Measurements from ENCODE around the gene ATP8A2.

The ATP8A2 gene

GRCh38 chr13:25478186-25478585, 106.4 kb downstream of the ATP8A2 start:
- Histone ChIP-seq H3K27me3 (ENCODE audit: insufficient read depth, insufficient read length) (no peaks in the 10 kb centered on the region), H3K36me3 (ENCODE audit: insufficient read depth, insufficient read length, low read length) (no peaks in the 10 kb centered on the region), H3K4me3 (ENCODE audit: insufficient read length, low read depth) (no peak overlapping the region), H3K9ac (ENCODE audit: insufficient read length, low read depth) (no peak overlapping the region), H3K4me1 (ENCODE audit: insufficient read depth, insufficient read length) (no peaks in the 10 kb centered on the region), H3K9me3 (ENCODE audit: insufficient read depth, low read length) (peaks cover 35% of the 10 kb centered on the region)
- TF ChIP-seq ZNF274 (IDR thresholded peaks at IDR 0.05; ENCODE audit: low read depth, low read length) (no peak), YY1 (IDR thresholded peaks at IDR 0.05; ENCODE audit: insufficient read depth, insufficient read length) (no peak), SUZ12 (IDR thresholded peaks at IDR 0.05; ENCODE audit: extremely low read depth, insufficient read depth, insufficient read length) (no peak)
- peak; percentile 50 for DNase-seq (ENCODE audit: low read depth, low spot score)

- Histone ChIP-seq H3K36me3 (ENCODE audit: insufficient read depth, insufficient read length, low read length) (no peaks in the 10 kb centered on the region), H3K4me1 (ENCODE audit: insufficient read depth, insufficient read length) (no peaks in the 10 kb centered on the region), H3K4me3 (ENCODE audit: insufficient read length, low read depth) (no peak overlapping the region), H3K9me3 (ENCODE audit: insufficient read depth, low read length) (no peaks in the 10 kb centered on the region), H3K9ac (ENCODE audit: insufficient read length, low read depth) (no peak overlapping the region), H3K27me3 (ENCODE audit: insufficient read depth, insufficient read length) (no peaks in the 10 kb centered on the region)
- TF ChIP-seq ZNF274 (IDR thresholded peaks at IDR 0.05; ENCODE audit: low read depth, low read length) (no peak), SUZ12 (IDR thresholded peaks at IDR 0.05; ENCODE audit: extremely low read depth, insufficient read depth, insufficient read length) (no peak), YY1 (IDR thresholded peaks at IDR 0.05; ENCODE audit: insufficient read depth, insufficient read length) (no peak)
- DNase-seq (ENCODE audit: low read depth, low spot score) = no peak
Measured at GRCh38 chr13:25489238-25489637, 117.5 kb downstream of the ATP8A2 start.

GRCh38 chr13:25490236-25490635, 118.5 kb downstream of the ATP8A2 start:
- Histone ChIP-seq H3K27me3 (ENCODE audit: insufficient read depth, insufficient read length) (no peaks in the 10 kb centered on the region), H3K36me3 (ENCODE audit: insufficient read depth, insufficient read length, low read length) (no peaks in the 10 kb centered on the region), H3K4me3 (ENCODE audit: insufficient read length, low read depth) (no peak overlapping the region), H3K9ac (ENCODE audit: insufficient read length, low read depth) (no peak overlapping the region), H3K9me3 (ENCODE audit: insufficient read depth, low read length) (no peaks in the 10 kb centered on the region), H3K4me1 (ENCODE audit: insufficient read depth, insufficient read length) (no peaks in the 10 kb centered on the region)
- DNase-seq (ENCODE audit: low read depth, low spot score) = no peak
- TF ChIP-seq YY1 (IDR thresholded peaks at IDR 0.05; ENCODE audit: insufficient read depth, insufficient read length) = no peak
- TF ChIP-seq SUZ12 (IDR thresholded peaks at IDR 0.05; ENCODE audit: extremely low read depth, insufficient read depth, insufficient read length) = no peak
- no peak for TF ChIP-seq ZNF274 (IDR thresholded peaks at IDR 0.05; ENCODE audit: low read depth, low read length)

- no peaks in the 10 kb centered on the region for H3K9me3 ChIP-seq (ENCODE audit: insufficient read depth, low read length)
- no peaks in the 10 kb centered on the region for H3K27me3 ChIP-seq (ENCODE audit: insufficient read depth, insufficient read length)
- no peak overlapping the region for H3K4me3 ChIP-seq (ENCODE audit: insufficient read length, low read depth)
- no peak for TF ChIP-seq SUZ12 (IDR thresholded peaks at IDR 0.05; ENCODE audit: extremely low read depth, insufficient read depth, insufficient read length)
- no peak for TF ChIP-seq ZNF274 (IDR thresholded peaks at IDR 0.05; ENCODE audit: low read depth, low read length)
- TF ChIP-seq YY1 (IDR thresholded peaks at IDR 0.05; ENCODE audit: insufficient read depth, insufficient read length) = no peak
- no peak overlapping the region for H3K9ac ChIP-seq (ENCODE audit: insufficient read length, low read depth)
- DNase-seq (ENCODE audit: low read depth, low spot score) = no peak
- no peaks in the 10 kb centered on the region for H3K4me1 ChIP-seq (ENCODE audit: insufficient read depth, insufficient read length)
- no peaks in the 10 kb centered on the region for H3K36me3 ChIP-seq (ENCODE audit: insufficient read depth, insufficient read length, low read length)
Measured at GRCh38 chr13:25493931-25494640, 122.3 kb downstream of the ATP8A2 start.

GRCh38 chr13:25494698-25495411, 123.1 kb downstream of the ATP8A2 start:
- no peaks in the 10 kb centered on the region for H3K4me1 ChIP-seq (ENCODE audit: insufficient read depth, insufficient read length)
- TF ChIP-seq YY1 (IDR thresholded peaks at IDR 0.05; ENCODE audit: insufficient read depth, insufficient read length) = no peak
- TF ChIP-seq SUZ12 (IDR thresholded peaks at IDR 0.05; ENCODE audit: extremely low read depth, insufficient read depth, insufficient read length) = no peak
- TF ChIP-seq ZNF274 (IDR thresholded peaks at IDR 0.05; ENCODE audit: low read depth, low read length) = no peak
- no peaks in the 10 kb centered on the region for H3K27me3 ChIP-seq (ENCODE audit: insufficient read depth, insufficient read length)
- no peak overlapping the region for H3K9ac ChIP-seq (ENCODE audit: insufficient read length, low read depth)
- no peak overlapping the region for H3K4me3 ChIP-seq (ENCODE audit: insufficient read length, low read depth)
- H3K9me3 ChIP-seq (ENCODE audit: insufficient read depth, low read length) = no peaks in the 10 kb centered on the region
- no peaks in the 10 kb centered on the region for H3K36me3 ChIP-seq (ENCODE audit: insufficient read depth, insufficient read length, low read length)
- no peak for DNase-seq (ENCODE audit: low read depth, low spot score)

- Histone ChIP-seq H3K9me3 (ENCODE audit: insufficient read depth, low read length) (no peaks in the 10 kb centered on the region), H3K9ac (ENCODE audit: insufficient read length, low read depth) (no peak overlapping the region), H3K27me3 (ENCODE audit: insufficient read depth, insufficient read length) (no peaks in the 10 kb centered on the region), H3K4me1 (ENCODE audit: insufficient read depth, insufficient read length) (no peaks in the 10 kb centered on the region), H3K36me3 (ENCODE audit: insufficient read depth, insufficient read length, low read length) (no peaks in the 10 kb centered on the region), H3K4me3 (ENCODE audit: insufficient read length, low read depth) (no peak overlapping the region)
- TF ChIP-seq SUZ12 (IDR thresholded peaks at IDR 0.05; ENCODE audit: extremely low read depth, insufficient read depth, insufficient read length) = no peak
- no peak for TF ChIP-seq ZNF274 (IDR thresholded peaks at IDR 0.05; ENCODE audit: low read depth, low read length)
- no peak for TF ChIP-seq YY1 (IDR thresholded peaks at IDR 0.05; ENCODE audit: insufficient read depth, insufficient read length)
- DNase-seq (ENCODE audit: low read depth, low spot score) = no peak
Measured at GRCh38 chr13:25501231-25501630, 129.5 kb downstream of the ATP8A2 start.

- Histone ChIP-seq H3K36me3 (ENCODE audit: insufficient read depth, insufficient read length, low read length) (no peaks in the 10 kb centered on the region), H3K4me1 (ENCODE audit: insufficient read depth, insufficient read length) (no peaks in the 10 kb centered on the region), H3K4me3 (ENCODE audit: insufficient read length, low read depth) (no peak overlapping the region), H3K9me3 (ENCODE audit: insufficient read depth, low read length) (no peaks in the 10 kb centered on the region), H3K9ac (ENCODE audit: insufficient read length, low read depth) (no peak overlapping the region), H3K27me3 (ENCODE audit: insufficient read depth, insufficient read length) (no peaks in the 10 kb centered on the region)
- TF ChIP-seq YY1 (IDR thresholded peaks at IDR 0.05; ENCODE audit: insufficient read depth, insufficient read length) (no peak), SUZ12 (IDR thresholded peaks at IDR 0.05; ENCODE audit: extremely low read depth, insufficient read depth, insufficient read length) (no peak), ZNF274 (IDR thresholded peaks at IDR 0.05; ENCODE audit: low read depth, low read length) (no peak)
- no peak for DNase-seq (ENCODE audit: low read depth, low spot score)
Measured at GRCh38 chr13:25502031-25502430, 130.3 kb downstream of the ATP8A2 start.

Measured in NT2/D1 (cell line).